GM21619 (cell line): ENCODE results near the gene LHX4.

Source experiments
- ATAC-seq: cut with Tn5 transposase; IDR thresholded peaks from one replicate; pipeline ENCODE4 v1.9.1; 2021; ENCODE audit not compliant: unreplicated experiment

LHX4 gene

GRCh38 chr1:180241716-180242544 is 11.9 kb downstream of the LHX4 start:
- no peak for ATAC-seq

GRCh38 chr1:180243517-180244221 is 13.6 kb downstream of the LHX4 start:
- no peak for ATAC-seq

- ATAC-seq, result no peak
These were observed 14.8 kb downstream of the LHX4 start for GRCh38 chr1:180244840-180245239.

GRCh38 chr1:180246579-180246978 is 16.5 kb downstream of the LHX4 start:
- no peak for ATAC-seq

- no peak for ATAC-seq
These were observed 17.0 kb downstream of the LHX4 start for GRCh38 chr1:180247061-180247460.

GRCh38 chr1:180247580-180247979 is 17.5 kb downstream of the LHX4 start:
- no peak for ATAC-seq

GRCh38 chr1:180248176-180248575 is 18.1 kb downstream of the LHX4 start:
- no peak for ATAC-seq

GRCh38 chr1:180248731-180249681 is 18.9 kb downstream of the LHX4 start:
- no peak for ATAC-seq

GRCh38 chr1:180249725-180250498 is 19.8 kb downstream of the LHX4 start:
- ATAC-seq, result no peak

GRCh38 chr1:180250499-180250770 is 20.4 kb downstream of the LHX4 start:
- no peak for ATAC-seq

- ATAC-seq, result no peak
These were observed 20.9 kb downstream of the LHX4 start for GRCh38 chr1:180250883-180251509.

- no peak for ATAC-seq
These were observed 21.7 kb downstream of the LHX4 start for GRCh38 chr1:180251526-180252305.

GRCh38 chr1:180252638-180253536 is 22.8 kb downstream of the LHX4 start:
- peak; percentile 77 for ATAC-seq

- ATAC-seq, result no peak
These were observed 23.8 kb downstream of the LHX4 start for GRCh38 chr1:180253585-180254495.

GRCh38 chr1:180254496-180254819 is 24.4 kb downstream of the LHX4 start:
- no peak for ATAC-seq

- no peak for ATAC-seq
These were observed 24.8 kb downstream of the LHX4 start for GRCh38 chr1:180254854-180255253.

- ATAC-seq, result no peak
These were observed 25.7 kb downstream of the LHX4 start for GRCh38 chr1:180255536-180256340.
